Fibroblast of lung (primary cell): ENCODE results near the gene LTN1. TPM values are rescaled to one million over a fixed set of nuclear protein-coding genes. Genes with fewer than 3 reads are reported as not detected.

ENCODE experiments used
- DNase-seq, 2 donors: peaks; one replicate each; pipeline versions ENCODE4 v3.0.0 to v3.0.0-alpha.2; 2010; ENCODE audit warnings: low read depth in 2 of 2
- H2AFZ ChIP-seq: 2 replicates; pipeline ENCODE4 v1.5.1; 2012; ENCODE audit warnings: low read length, control low read depth, inconsistent platforms
- H3K27ac ChIP-seq: 2 replicates; pipeline ENCODE4 v1.5.1; 2011; ENCODE audit warnings: low read length, control low read depth; ENCODE audit not compliant: insufficient read depth
- H3K27me3 ChIP-seq: 2 replicates; pipeline ENCODE4 v1.5.1; 2011; ENCODE audit warnings: mild to moderate bottlenecking, low read length; ENCODE audit not compliant: control insufficient read depth, insufficient read depth
- H3K36me3 ChIP-seq: 2 replicates; pipeline ENCODE4 v1.5.1; 2011; ENCODE audit warnings: low read length; ENCODE audit not compliant: control insufficient read depth, insufficient read depth
- H3K4me1 ChIP-seq: 2 replicates; pipeline ENCODE4 v1.5.1; 2011; ENCODE audit warnings: low read length; ENCODE audit not compliant: control insufficient read depth, insufficient read depth; ENCODE audit errors: extremely low read depth
- H3K4me2 ChIP-seq: 2 replicates; pipeline ENCODE4 v1.5.1; 2011; ENCODE audit warnings: low read length, control low read depth; ENCODE audit not compliant: insufficient read depth; ENCODE audit errors: extremely low read depth
- H3K4me3 ChIP-seq, 4 experiments: fragments of 200-600 bp in 1 of 4; sonication (generic) in 1 of 4; replicated peaks in 1 of 4; 2 replicates each; pipeline ENCODE4 v1.5.1; 2011 to 2016; ENCODE audit warnings: low read length in 4 of 4, low read depth in 3 of 4, mild to moderate bottlenecking in 3 of 4, control low read depth in 2 of 4, inconsistent platforms in 1 of 4, mixed read lengths in 1 of 4; ENCODE audit not compliant: insufficient read depth in 1 of 4; ENCODE audit errors: control extremely low read depth in 1 of 4
- H3K79me2 ChIP-seq: 2 replicates; pipeline ENCODE4 v1.5.1; 2012; ENCODE audit warnings: mild to moderate bottlenecking, low read length, inconsistent platforms; ENCODE audit not compliant: control insufficient read depth, insufficient read depth
- H3K9ac ChIP-seq: 2 replicates; pipeline ENCODE4 v1.5.1; 2011; ENCODE audit warnings: mild to moderate bottlenecking, low read length, control low read depth; ENCODE audit not compliant: insufficient read depth
- H3K9me3 ChIP-seq: 2 replicates; pipeline ENCODE4 v1.5.1; 2012; ENCODE audit warnings: low read depth, low read length; ENCODE audit not compliant: control insufficient read depth, insufficient read depth
- H4K20me1 ChIP-seq: 2 replicates; pipeline ENCODE4 v1.5.1; 2011; ENCODE audit warnings: low read length; ENCODE audit not compliant: control insufficient read depth, insufficient read depth; ENCODE audit errors: extremely low read depth
- EZH2 ChIP-seq: IDR thresholded peaks from 2 replicates; pipeline ENCODE4 v1.5.1; 2012; ENCODE audit warnings: low read length, control low read depth, mild to moderate bottlenecking; ENCODE audit errors: missing control alignments
- polyA plus RNA-seq, 2 donors: library from polyadenylated mRNA; depleted of rRNA in 1 of 2; stranded (reverse) in 1 of 2; unstranded in 1 of 2; fragments of >200 nt; gene quantifications; 2 replicates each; pipeline ENCODE4 v1.2.1, GENCODE V29; 2011 to 2012; ENCODE audit warnings: missing spikeins in 1 of 2
- total RNA-seq: library from RNA; depleted of rRNA; stranded (reverse); fragments of >200 nt; gene quantifications from 2 replicates; pipeline ENCODE4 v1.2.1, GENCODE V29; 2014
- TF ChIP-seq, protein P1 (sequence below), 2 donors: IDR thresholded peaks in 1 of 2; conservative IDR thresholded peaks in 1 of 2; 1 replicate in 1 of 2; 2 replicates in 1 of 2; pipeline ENCODE4 v1.5.1; 2011 to 2012; ENCODE audit warnings: low read length in 2 of 2, control low read depth in 1 of 2, inconsistent platforms in 1 of 2, low read depth in 1 of 2, mild to moderate bottlenecking in 1 of 2

The LTN1 gene
- total and polyA plus RNA-seq, 2 donors (not counting 1 experiment from before 2014, with no cell fraction given): 12.6 to 22.3 TPM

DNA sequence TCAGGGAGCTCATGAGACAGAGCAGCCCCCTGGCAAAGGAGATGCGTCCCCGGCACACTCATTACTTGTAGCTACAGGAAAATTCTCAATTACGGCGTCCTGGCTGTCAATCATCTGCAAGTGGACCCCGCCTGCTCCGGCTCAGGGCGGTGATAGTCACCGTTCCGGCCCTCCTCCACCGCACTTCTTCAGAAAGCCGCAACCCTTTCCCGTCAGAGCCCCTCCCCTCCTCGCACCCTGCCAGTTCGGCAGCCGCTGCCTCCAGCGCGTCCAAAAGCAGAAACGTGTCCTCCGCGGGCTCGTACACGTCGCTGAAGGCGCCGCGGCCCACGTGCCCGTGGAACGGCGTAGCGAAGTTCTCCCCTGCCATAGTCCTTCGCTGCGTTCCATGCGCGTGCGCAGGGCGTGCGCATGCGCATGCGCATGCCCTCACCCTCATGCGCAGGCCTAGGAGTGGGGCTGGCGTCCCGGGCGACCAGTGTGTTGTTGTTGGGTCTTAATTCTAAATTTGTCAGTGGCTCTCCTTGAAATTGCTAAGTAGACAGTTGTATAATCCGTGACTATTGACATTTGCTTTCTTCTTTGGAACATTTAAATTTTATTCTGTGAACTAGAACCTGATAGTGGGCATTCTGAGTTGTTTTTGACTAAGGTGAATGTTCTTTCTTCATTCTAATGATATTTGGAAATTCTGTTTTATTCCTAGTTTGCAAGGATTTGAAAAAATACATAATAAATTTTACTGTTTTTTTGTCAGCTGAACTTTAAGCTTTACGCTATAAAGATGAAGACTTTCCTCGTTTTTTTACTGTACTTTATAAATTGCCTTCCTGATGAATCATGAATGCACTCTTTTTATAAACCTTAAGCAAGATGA, 107.5 kb downstream of the LTN1 start:
- TF ChIP-seq EZH2: no peak
- TF ChIP-seq, protein P1, sequence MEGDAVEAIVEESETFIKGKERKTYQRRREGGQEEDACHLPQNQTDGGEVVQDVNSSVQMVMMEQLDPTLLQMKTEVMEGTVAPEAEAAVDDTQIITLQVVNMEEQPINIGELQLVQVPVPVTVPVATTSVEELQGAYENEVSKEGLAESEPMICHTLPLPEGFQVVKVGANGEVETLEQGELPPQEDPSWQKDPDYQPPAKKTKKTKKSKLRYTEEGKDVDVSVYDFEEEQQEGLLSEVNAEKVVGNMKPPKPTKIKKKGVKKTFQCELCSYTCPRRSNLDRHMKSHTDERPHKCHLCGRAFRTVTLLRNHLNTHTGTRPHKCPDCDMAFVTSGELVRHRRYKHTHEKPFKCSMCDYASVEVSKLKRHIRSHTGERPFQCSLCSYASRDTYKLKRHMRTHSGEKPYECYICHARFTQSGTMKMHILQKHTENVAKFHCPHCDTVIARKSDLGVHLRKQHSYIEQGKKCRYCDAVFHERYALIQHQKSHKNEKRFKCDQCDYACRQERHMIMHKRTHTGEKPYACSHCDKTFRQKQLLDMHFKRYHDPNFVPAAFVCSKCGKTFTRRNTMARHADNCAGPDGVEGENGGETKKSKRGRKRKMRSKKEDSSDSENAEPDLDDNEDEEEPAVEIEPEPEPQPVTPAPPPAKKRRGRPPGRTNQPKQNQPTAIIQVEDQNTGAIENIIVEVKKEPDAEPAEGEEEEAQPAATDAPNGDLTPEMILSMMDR (conservative IDR thresholded peaks at IDR 0.05 in 1 of 2, IDR thresholded peaks at IDR 0.05 in 1 of 2; ENCODE audit: low read depth in 1 of 2, low read length in 2 of 2): no peak
- peaks cover 2% of the 10 kb centered on the region for H3K4me1 ChIP-seq
- no peaks in the 10 kb centered on the region for H4K20me1 ChIP-seq
- H3K27me3 ChIP-seq: no peaks in the 10 kb centered on the region
- H3K9ac ChIP-seq: peak overlapping the region; percentile 59
- peak; percentile 94 to 95 for DNase-seq
- H3K9me3 ChIP-seq: no peaks in the 10 kb centered on the region
- H2AFZ ChIP-seq: peak overlapping the region; percentile 83
- H3K27ac ChIP-seq: peak overlapping the region; percentile 78
- H3K79me2 ChIP-seq: no peaks in the 10 kb centered on the region
- peak overlapping the region; percentile 53 to 97 (median 72) for H3K4me3 ChIP-seq
- peak overlapping the region; percentile 79 for H3K4me2 ChIP-seq
- no peaks in the 10 kb centered on the region for H3K36me3 ChIP-seq

DNA sequence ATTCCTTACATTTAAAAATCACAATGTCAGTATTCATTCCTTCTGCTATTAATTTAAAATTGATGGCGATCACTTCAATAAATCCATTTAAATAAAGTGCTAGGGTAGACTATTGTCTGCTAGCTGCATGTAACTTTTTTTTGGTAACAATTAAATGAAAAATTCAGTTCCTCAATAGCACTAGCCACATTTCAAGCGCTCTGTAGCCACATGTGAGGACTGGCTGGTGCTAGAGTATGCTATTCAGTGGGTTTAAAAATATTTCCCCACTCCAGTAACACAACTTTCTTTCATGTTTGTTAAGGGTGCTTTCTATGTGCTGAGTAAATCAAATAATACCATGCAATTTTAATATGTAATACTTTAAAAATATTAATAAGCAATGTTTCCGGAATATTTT, 108.2 kb downstream of the LTN1 start:
- peak overlapping the region; percentile 53 to 97 (median 72) for H3K4me3 ChIP-seq
- H3K36me3 ChIP-seq: no peaks in the 10 kb centered on the region
- H2AFZ ChIP-seq: peak overlapping the region; percentile 83
- H3K27me3 ChIP-seq: no peaks in the 10 kb centered on the region
- TF ChIP-seq, protein P1 (conservative IDR thresholded peaks at IDR 0.05 in 1 of 2, IDR thresholded peaks at IDR 0.05 in 1 of 2; ENCODE audit: low read depth in 1 of 2, low read length in 2 of 2): no peak
- TF ChIP-seq EZH2: no peak
- H3K9me3 ChIP-seq: no peaks in the 10 kb centered on the region
- peak; percentile 16 to 43 for DNase-seq
- no peaks in the 10 kb centered on the region for H4K20me1 ChIP-seq
- H3K27ac ChIP-seq: peak overlapping the region; percentile 78
- H3K4me2 ChIP-seq: peak overlapping the region; percentile 79
- no peaks in the 10 kb centered on the region for H3K79me2 ChIP-seq
- H3K9ac ChIP-seq: peak overlapping the region; percentile 59
- peaks cover 2% of the 10 kb centered on the region for H3K4me1 ChIP-seq

DNA sequence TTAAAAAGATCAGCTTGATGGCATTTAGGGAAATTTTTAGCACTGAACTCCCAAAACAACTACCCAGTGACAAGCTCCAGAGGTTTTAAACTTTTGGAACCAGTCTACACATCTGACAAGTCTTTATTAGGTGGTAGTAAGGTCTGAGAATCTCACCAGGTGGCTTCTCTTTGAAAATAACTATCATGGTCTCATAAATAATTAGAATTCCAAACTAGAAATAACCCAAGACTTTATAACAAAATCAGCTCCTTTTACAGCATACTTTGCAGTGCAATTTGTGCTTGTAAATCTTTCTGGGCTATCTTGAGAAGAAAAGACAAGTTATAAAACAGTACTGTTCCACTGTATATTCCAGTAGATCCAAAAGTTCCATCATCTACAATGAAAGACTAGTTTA, 108.7 kb downstream of the LTN1 start:
- Histone ChIP-seq H3K27ac (no peak overlapping the region), H2AFZ (no peak overlapping the region), H3K4me3 (peak overlapping the region in 3 of 4 experiments; percentile 53 to 97 (median 74)), H3K27me3 (no peaks in the 10 kb centered on the region), H4K20me1 (no peaks in the 10 kb centered on the region), H3K9me3 (no peaks in the 10 kb centered on the region), H3K79me2 (no peaks in the 10 kb centered on the region), H3K4me2 (peak overlapping the region; percentile 79), H3K4me1 (peaks cover 2% of the 10 kb centered on the region), H3K36me3 (no peaks in the 10 kb centered on the region), H3K9ac (no peak overlapping the region)
- DNase-seq: no peak
- no peak for TF ChIP-seq EZH2
- TF ChIP-seq, protein P1 (conservative IDR thresholded peaks at IDR 0.05 in 1 of 2, IDR thresholded peaks at IDR 0.05 in 1 of 2; ENCODE audit: low read depth in 1 of 2, low read length in 2 of 2): no peak
